ENCODE results near the gene PRKCH. TPM values are rescaled to one million over a fixed set of nuclear protein-coding genes. Genes with fewer than 3 reads are reported as not detected.

The PRKCH gene
- total and polyA plus RNA-seq, 2 experiments from 2014 or later: 7.1 to 11.2 TPM

GRCh38 chr14:61486930-61487495, 165.6 kb downstream of the PRKCH start:
- H3K4me1 ChIP-seq (ENCODE audit: insufficient read depth): peaks cover 5% of the 10 kb centered on the region
- H4K20me1 ChIP-seq (ENCODE audit: insufficient read depth, poor library complexity, severe bottlenecking): no peaks in the 10 kb centered on the region

GRCh38 chr14:61488417-61489401, 167.3 kb downstream of the PRKCH start:
- Histone ChIP-seq H3K27me3 (no peaks in the 10 kb centered on the region), H3K4me3 (no peak overlapping the region), H4K20me1 (ENCODE audit: insufficient read depth, poor library complexity, severe bottlenecking) (no peaks in the 10 kb centered on the region), H2AFZ (no peak overlapping the region), H3K79me2 (no peaks in the 10 kb centered on the region), H3K27ac (no peak overlapping the region), H3K9me2 (replicated peaks; ENCODE audit: insufficient read depth) (no peaks in the 10 kb centered on the region), H3K36me3 (replicated peaks; ENCODE audit: insufficient read depth, low read depth) (no peaks in the 10 kb centered on the region), H3K4me1 (ENCODE audit: insufficient read depth) (peaks cover 18% of the 10 kb centered on the region), H3K9me3 (ENCODE audit: low read depth) (no peaks in the 10 kb centered on the region), H3K4me2 (no peak overlapping the region)
- 84% methylated on average over 4 of the region's 4 CpGs for WGBS (ENCODE audit: low lambda C conversion rate, missing lambda C conversion rate)
- no peak for TF ChIP-seq EZH2phosphoT487 (IDR thresholded peaks at IDR 0.05; ENCODE audit: low read depth, severe bottlenecking, unreplicated experiment)
- TF ChIP-seq CTCF (IDR thresholded peaks at IDR 0.05; ENCODE audit: poor library complexity): no peak
- TF ChIP-seq EZH2 (IDR thresholded peaks at IDR 0.05; ENCODE audit: borderline replicate concordance): no peak
- no peak for DNase-seq (ENCODE audit: low spot score)

More at GRCh38 chr14:61486930-61487495, 165.6 kb downstream of the PRKCH start:
- Histone ChIP-seq H3K27ac (no peak overlapping the region), H3K27me3 (no peaks in the 10 kb centered on the region), H2AFZ (no peak overlapping the region), H3K9me2 (replicated peaks; ENCODE audit: insufficient read depth) (no peaks in the 10 kb centered on the region), H3K79me2 (no peaks in the 10 kb centered on the region), H3K4me3 (no peak overlapping the region), H3K4me2 (peak overlapping the region; percentile 20), H3K36me3 (replicated peaks; ENCODE audit: insufficient read depth, low read depth) (no peaks in the 10 kb centered on the region), H3K9me3 (ENCODE audit: low read depth) (no peaks in the 10 kb centered on the region)
- TF ChIP-seq CTCF (IDR thresholded peaks at IDR 0.05; ENCODE audit: poor library complexity) (no peak), EZH2phosphoT487 (IDR thresholded peaks at IDR 0.05; ENCODE audit: low read depth, severe bottlenecking, unreplicated experiment) (no peak), EZH2 (IDR thresholded peaks at IDR 0.05; ENCODE audit: borderline replicate concordance) (no peak)
- 60% methylated on average over 5 of the region's 5 CpGs for WGBS (ENCODE audit: low lambda C conversion rate, missing lambda C conversion rate)
- no peak for DNase-seq (ENCODE audit: low spot score)

GRCh38 chr14:61489512-61489911, 168.1 kb downstream of the PRKCH start:
- Histone ChIP-seq H3K9me2 (replicated peaks; ENCODE audit: insufficient read depth) (no peaks in the 10 kb centered on the region), H2AFZ (no peak overlapping the region), H3K4me1 (ENCODE audit: insufficient read depth) (peaks cover 18% of the 10 kb centered on the region), H3K4me3 (no peak overlapping the region), H3K79me2 (no peaks in the 10 kb centered on the region), H4K20me1 (ENCODE audit: insufficient read depth, poor library complexity, severe bottlenecking) (no peaks in the 10 kb centered on the region), H3K4me2 (no peak overlapping the region), H3K9me3 (ENCODE audit: low read depth) (no peaks in the 10 kb centered on the region), H3K27me3 (no peaks in the 10 kb centered on the region), H3K27ac (no peak overlapping the region), H3K36me3 (replicated peaks; ENCODE audit: insufficient read depth, low read depth) (no peaks in the 10 kb centered on the region)
- no peak for DNase-seq (ENCODE audit: low spot score)
- WGBS (ENCODE audit: low lambda C conversion rate, missing lambda C conversion rate): 60% methylated on average over 2 of the region's 2 CpGs
- TF ChIP-seq EZH2 (IDR thresholded peaks at IDR 0.05; ENCODE audit: borderline replicate concordance) (no peak), CTCF (IDR thresholded peaks at IDR 0.05; ENCODE audit: poor library complexity) (no peak), EZH2phosphoT487 (IDR thresholded peaks at IDR 0.05; ENCODE audit: low read depth, severe bottlenecking, unreplicated experiment) (no peak)

All from hepatocyte (in vitro differentiated cells).